GM12878 (cell line): ENCODE measurements around the gene PPP1R13B. TPM values are rescaled to one million over a fixed set of nuclear protein-coding genes. Genes with fewer than 3 reads are reported as not detected.

Experiments used
- ATAC-seq: fragments of 200-7000 bp; cut with Tn5 transposase; 3 replicates; pipeline ENCODE4 v1.9.1; 2020; ENCODE audit warnings: mild to moderate bottlenecking, moderate library complexity
- BruUV-seq: library from RNA; stranded (reverse); fragments of 400-500 nt; replicated peaks from 2 replicates; lab custom pipeline; 2021; lab: Mats Ljungman, UMichigan
- CTCF ChIA-PET: fragments of 300-600 bp; sonication (Branson Sonifier 250); formaldehyde crosslinking; extraction: SDS; loops from one replicate; lab custom pipeline; 2021; ENCODE audit warnings: inconsistent platforms; lab: Yijun Ruan, JAX
- POLR2A ChIA-PET: fragments of 350-600 bp; formaldehyde crosslinking; extraction: SDS; loops from one replicate; lab custom pipeline; 2021; ENCODE audit warnings: inconsistent platforms; lab: Charles Lee
- RAD21 ChIA-PET: fragments of 300-600 bp; sonication (Branson Sonifier 250); formaldehyde crosslinking; loops from one replicate; lab custom pipeline; 2023; ENCODE audit warnings: antibody characterized with exemption; ENCODE audit not compliant: unreplicated experiment; lab: Charles Lee
- SMC1A ChIA-PET: fragments of 300-600 bp; sonication (Branson Sonifier 250); formaldehyde crosslinking; loops from one replicate; lab custom pipeline; 2023; ENCODE audit not compliant: unreplicated experiment, uncharacterized antibody; lab: Charles Lee
- DNase-seq: peaks from one replicate; pipeline ENCODE4 v3.0.0-alpha.2; 2011; ENCODE audit warnings: low read depth, low spot score
- FAIRE-seq: peaks from 3 replicates; lab custom pipeline; 2011; peaks lifted over from hg19 to GRCh38; lab: Jason Lieb, UNC
- H2AFZ ChIP-seq: 2 replicates; pipeline ENCODE4 v1.6.0; 2011; ENCODE audit warnings: low read depth, low read length, control low read depth; ENCODE audit not compliant: control insufficient read depth
- H3K27ac ChIP-seq: 2 replicates; pipeline ENCODE4 v1.5.1; 2011; ENCODE audit warnings: control low read depth; ENCODE audit not compliant: control insufficient read depth, insufficient read depth
- H3K27me3 ChIP-seq, 2 experiments: replicated peaks in 1 of 2; 2 replicates each; pipeline versions ENCODE4 v1.6.0 to v1.6.1; 2011; ENCODE audit warnings: low read length in 1 of 2; ENCODE audit not compliant: control insufficient read depth in 2 of 2, insufficient read depth in 2 of 2
- H3K36me3 ChIP-seq, 2 experiments: 2 replicates each; pipeline ENCODE4 v1.5.1; 2011; ENCODE audit warnings: low read length in 1 of 2; ENCODE audit not compliant: control insufficient read depth in 2 of 2, insufficient read depth in 2 of 2
- H3K4me1 ChIP-seq: 2 replicates; pipeline ENCODE4 v1.6.1; 2011; ENCODE audit warnings: mild to moderate bottlenecking, low read length, moderate library complexity, mixed read lengths; ENCODE audit not compliant: control insufficient read depth, insufficient read depth
- H3K4me2 ChIP-seq: 2 replicates; pipeline ENCODE4 v1.6.0; 2011; ENCODE audit warnings: control low read depth; ENCODE audit not compliant: control insufficient read depth, insufficient read depth
- H3K4me3 ChIP-seq: fragments of 200-600 bp; sonication (generic); 2 replicates; pipeline ENCODE4 v1.5.1; 2016
- H3K79me2 ChIP-seq: 2 replicates; pipeline ENCODE4 v1.6.0; 2011; ENCODE audit warnings: low read length; ENCODE audit not compliant: control insufficient read depth, insufficient read depth
- H3K9ac ChIP-seq: 2 replicates; pipeline ENCODE4 v1.8.0; 2011; ENCODE audit warnings: low read length, control low read depth, mixed read lengths; ENCODE audit not compliant: control insufficient read depth, insufficient read depth
- H3K9me3 ChIP-seq: replicated peaks from 3 replicates; pipeline ENCODE4 v1.5.1; 2011; ENCODE audit warnings: mild to moderate bottlenecking, low read length; ENCODE audit not compliant: control insufficient read depth, insufficient read depth
- H4K20me1 ChIP-seq: 2 replicates; pipeline ENCODE4 v1.6.0; 2011; ENCODE audit not compliant: control insufficient read depth, insufficient read depth
- BHLHE40 ChIP-seq, 2 experiments: fragments of 450-650 bp in 1 of 2; IDR thresholded peaks; 2 replicates each; pipeline ENCODE4 v1.6.1; 2011 to 2017; ENCODE audit warnings: low read depth in 2 of 2, borderline replicate concordance in 1 of 2, improper control_type of control experiment in 1 of 2, low read length in 1 of 2, mild to moderate bottlenecking in 1 of 2
- CBX5 ChIP-seq: sonication (generic); IDR thresholded peaks from 2 replicates; pipeline ENCODE4 v1.6.1; 2016; ENCODE audit warnings: low read depth, moderate library complexity, mild to moderate bottlenecking, inconsistent platforms
- EED ChIP-seq: sonication (generic); IDR thresholded peaks from 2 replicates; pipeline ENCODE4 v1.6.1; 2016; ENCODE audit warnings: antibody characterized with exemption, low read depth
- KLF5 ChIP-seq: fragments of 450-650 bp; IDR thresholded peaks from 2 replicates; pipeline ENCODE4 v1.6.1; 2014; ENCODE audit warnings: mild to moderate bottlenecking; ENCODE audit not compliant: partially characterized antibody
- ZNF622 ChIP-seq: fragments of 450-650 bp; IDR thresholded peaks from 2 replicates; pipeline ENCODE4 v1.6.1; 2017; ENCODE audit warnings: mild to moderate bottlenecking, inconsistent platforms
- WGBS: methylation state at CpG from one replicate; pipeline ENCODE4 v1.1.6; 2016; ENCODE audit warnings: low lambda C conversion rate; ENCODE audit not compliant: insufficient replicate concordance, insufficient coverage; ENCODE audit errors: missing lambda C conversion rate; 5-methylcytosine and 5-hydroxymethylcytosine counted together
- in situ Hi-C: fragments of 300-500 bp; cut with MboI; formaldehyde crosslinking; loops from 9 replicates; pipeline ENCODE4 v1.14.3; 2018; ENCODE audit warnings: mixed read lengths
- intact Hi-C: fragments of 100-400 bp; cut with micrococcal nuclease; formaldehyde crosslinking; loops from one replicate; pipeline ENCODE4 v1.14.2; 2022; ENCODE audit not compliant: unreplicated experiment
- polyA plus RNA-seq, 11 experiments: library from polyadenylated mRNA; depleted of rRNA in 4 of 11; unstranded in 6 of 11; stranded (reverse) in 5 of 11; fragments of >200 nt; fragmentation: Nextera tagmentation in 4 of 11; fragmentation: Illumina TruSeq in 1 of 11; extraction: Ambion mirVana in 4 of 11; extraction: Trizol in 1 of 11; gene quantifications; 1 replicate in 1 of 11; 2 replicates in 10 of 11; pipeline versions ENCODE4 v1.2.1 to v1.2.3, GENCODE V29; 2011 to 2016; ENCODE audit warnings: inconsistent platforms in 2 of 11, missing spikeins in 2 of 11, low read depth in 1 of 11
- total RNA-seq, 4 experiments: library from RNA; depleted of rRNA in 3 of 4; stranded (reverse); fragments of >200 nt in 3 of 4; fragmentation: Illumina TruSeq in 1 of 4; extraction: Trizol in 1 of 4; gene quantifications; 2 replicates each; pipeline versions ENCODE4 v1.2.1 to v1.2.3, GENCODE V29; 2013 to 2021
- TF ChIP-seq, protein P1 (sequence below): fragments of 450-650 bp; formaldehyde crosslinking; IDR thresholded peaks from 2 replicates; pipeline ENCODE4 v1.5.0; 2022; ENCODE audit warnings: mild to moderate bottlenecking, missing genetic modification characterization
- TF ChIP-seq, protein P2 (sequence below): IDR thresholded peaks from 2 replicates; pipeline ENCODE4 v1.6.1; 2012; ENCODE audit warnings: low read depth, low read length, improper control_type of control experiment
- TF ChIP-seq, protein P3 (sequence below): fragments of 450-650 bp; IDR thresholded peaks from 2 replicates; pipeline ENCODE4 v1.6.1; 2014; ENCODE audit warnings: mild to moderate bottlenecking
- TF ChIP-seq, protein P4 (sequence below): fragments of 450-650 bp; IDR thresholded peaks from 2 replicates; pipeline ENCODE4 v1.6.1; 2017; ENCODE audit warnings: mild to moderate bottlenecking, moderate library complexity

The PPP1R13B gene
- total and polyA plus RNA-seq, 10 of the 15 experiments (the other 5 are each of a cell fraction or from before 2014, with no cell fraction given), result 0.16 to 8.1 (median 3.2) TPM

DNA sequence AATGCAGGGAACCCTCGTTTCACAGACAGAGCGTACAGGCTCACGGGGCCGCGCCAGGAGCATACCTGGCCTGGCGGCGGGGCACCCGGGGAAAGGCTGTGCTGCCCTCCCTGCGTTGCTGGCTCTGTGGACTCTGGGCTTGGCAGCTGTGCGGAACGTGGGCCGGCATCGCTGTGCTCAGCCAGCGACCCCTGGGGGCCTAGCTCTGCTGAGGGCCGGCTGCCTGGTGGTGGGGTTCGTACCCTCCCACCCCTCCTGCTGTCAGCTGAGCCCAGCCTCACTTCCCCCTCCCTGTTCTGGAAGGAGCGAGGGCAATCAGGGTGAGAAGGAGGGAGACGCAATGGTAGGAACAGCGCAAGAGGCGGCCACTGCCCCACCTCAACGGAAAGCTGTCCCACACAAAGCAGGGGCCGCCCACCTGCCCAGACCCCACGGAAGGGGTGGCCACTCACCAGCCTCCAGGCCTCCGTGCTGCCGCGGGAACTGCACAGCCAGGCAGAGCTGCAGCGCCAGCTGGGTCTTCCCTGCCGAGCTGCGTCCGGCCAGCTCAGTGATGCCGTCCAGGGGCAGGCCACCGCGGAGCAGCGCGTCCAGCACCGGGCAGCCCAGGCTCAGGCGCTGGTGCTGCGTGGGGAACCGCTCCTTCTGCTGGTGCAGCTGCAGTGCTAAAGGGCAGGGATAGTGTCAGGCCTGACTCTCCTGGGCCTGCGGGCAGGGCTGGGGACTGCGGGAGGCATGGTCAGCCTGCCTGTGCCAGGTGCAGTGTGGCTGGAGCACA lies 140.6 kb downstream of the PPP1R13B start (continued):
- TF ChIP-seq, protein P1, sequence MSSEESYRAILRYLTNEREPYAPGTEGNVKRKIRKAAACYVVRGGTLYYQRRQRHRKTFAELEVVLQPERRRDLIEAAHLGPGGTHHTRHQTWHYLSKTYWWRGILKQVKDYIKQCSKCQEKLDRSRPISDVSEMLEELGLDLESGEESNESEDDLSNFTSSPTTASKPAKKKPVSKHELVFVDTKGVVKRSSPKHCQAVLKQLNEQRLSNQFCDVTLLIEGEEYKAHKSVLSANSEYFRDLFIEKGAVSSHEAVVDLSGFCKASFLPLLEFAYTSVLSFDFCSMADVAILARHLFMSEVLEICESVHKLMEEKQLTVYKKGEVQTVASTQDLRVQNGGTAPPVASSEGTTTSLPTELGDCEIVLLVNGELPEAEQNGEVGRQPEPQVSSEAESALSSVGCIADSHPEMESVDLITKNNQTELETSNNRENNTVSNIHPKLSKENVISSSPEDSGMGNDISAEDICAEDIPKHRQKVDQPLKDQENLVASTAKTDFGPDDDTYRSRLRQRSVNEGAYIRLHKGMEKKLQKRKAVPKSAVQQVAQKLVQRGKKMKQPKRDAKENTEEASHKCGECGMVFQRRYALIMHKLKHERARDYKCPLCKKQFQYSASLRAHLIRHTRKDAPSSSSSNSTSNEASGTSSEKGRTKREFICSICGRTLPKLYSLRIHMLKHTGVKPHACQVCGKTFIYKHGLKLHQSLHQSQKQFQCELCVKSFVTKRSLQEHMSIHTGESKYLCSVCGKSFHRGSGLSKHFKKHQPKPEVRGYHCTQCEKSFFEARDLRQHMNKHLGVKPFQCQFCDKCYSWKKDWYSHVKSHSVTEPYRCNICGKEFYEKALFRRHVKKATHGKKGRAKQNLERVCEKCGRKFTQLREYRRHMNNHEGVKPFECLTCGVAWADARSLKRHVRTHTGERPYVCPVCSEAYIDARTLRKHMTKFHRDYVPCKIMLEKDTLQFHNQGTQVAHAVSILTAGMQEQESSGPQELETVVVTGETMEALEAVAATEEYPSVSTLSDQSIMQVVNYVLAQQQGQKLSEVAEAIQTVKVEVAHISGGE (CRISPR knock-in tag), result no peak

DNA sequence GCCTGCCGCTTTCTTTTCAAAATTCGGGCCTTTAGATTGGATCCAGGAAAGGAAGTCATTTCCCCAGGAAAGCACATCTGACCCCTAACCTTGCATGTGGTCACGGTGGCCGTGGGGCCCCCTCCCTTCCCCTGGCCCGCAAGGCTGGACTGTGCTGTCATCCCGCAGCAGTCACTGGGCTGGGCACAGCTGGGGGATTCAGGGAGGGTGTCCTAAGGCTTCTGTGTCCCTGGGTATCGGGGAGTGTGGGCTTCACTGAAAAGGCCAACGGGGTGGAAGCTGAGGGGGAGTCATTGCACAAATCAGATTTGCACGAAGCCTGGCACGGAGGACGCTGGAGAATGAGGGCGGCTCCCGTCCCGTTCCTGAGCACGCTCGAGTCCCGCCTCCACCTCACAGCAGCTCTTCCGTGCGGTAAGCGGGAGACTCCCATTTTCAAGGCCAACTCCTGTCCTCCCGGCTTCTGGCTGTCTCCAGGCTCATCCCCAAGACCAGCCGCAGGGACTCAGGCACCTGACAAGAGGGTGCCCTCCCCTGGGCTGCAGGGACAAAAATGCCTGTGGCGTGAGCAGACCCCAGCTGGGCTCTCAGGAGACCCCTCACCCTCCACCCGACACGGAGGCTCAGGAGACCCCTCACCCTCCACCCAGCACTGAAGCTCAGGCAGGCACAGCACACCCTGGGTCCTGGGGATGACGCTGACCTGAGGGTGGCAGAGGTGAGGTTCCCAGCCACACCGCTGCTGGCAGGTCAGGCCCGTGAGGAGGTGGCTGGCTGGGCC lies 141.7 kb downstream of the PPP1R13B start:
- H3K27ac ChIP-seq, result no peak overlapping the region
- CTCF ChIA-PET, result interaction anchor here (1.3 kb wide), 1 partner anchor 26 kb away, joined by 3 read pairs; no protein-coding TSS in a partner anchor
- intact Hi-C loops (no loop called here), in situ Hi-C loops (no loop called here)
- no peaks in the 10 kb centered on the region for H4K20me1 ChIP-seq
- peaks cover 8 to 37% of the 10 kb centered on the region in 2 experiments; a peak in 3 of 4 replicates for H3K36me3 ChIP-seq
- no peak overlapping the region for H2AFZ ChIP-seq
- 89% methylated on average over 28 of the region's 28 CpGs for WGBS
- POLR2A ChIA-PET, result no interaction called here
- no peaks in the 10 kb centered on the region for H3K9me3 ChIP-seq
- no peaks in the 10 kb centered on the region for H3K4me1 ChIP-seq
- no peaks in the 10 kb centered on the region for H3K79me2 ChIP-seq
- RAD21 ChIA-PET, result no interaction called here
- no peak overlapping the region for H3K4me2 ChIP-seq
- ATAC-seq (no peak), DNase-seq (no peak), FAIRE-seq (no peak)
- no peak overlapping the region for H3K4me3 ChIP-seq
- no TSS peak for BruUV-seq
- no peaks in the 10 kb centered on the region for H3K27me3 ChIP-seq
- SMC1A ChIA-PET, result no interaction called here
- no peak overlapping the region for H3K9ac ChIP-seq
- TF ChIP-seq ZNF622 (no peak), EED (no peak), CBX5 (no peak), KLF5 (no peak), BHLHE40 (IDR thresholded peaks at IDR 0.05; ENCODE audit: borderline replicate concordance in 1 of 2, low read depth in 2 of 2, low read length in 1 of 2) (no peak)
- TF ChIP-seq, protein P2, sequence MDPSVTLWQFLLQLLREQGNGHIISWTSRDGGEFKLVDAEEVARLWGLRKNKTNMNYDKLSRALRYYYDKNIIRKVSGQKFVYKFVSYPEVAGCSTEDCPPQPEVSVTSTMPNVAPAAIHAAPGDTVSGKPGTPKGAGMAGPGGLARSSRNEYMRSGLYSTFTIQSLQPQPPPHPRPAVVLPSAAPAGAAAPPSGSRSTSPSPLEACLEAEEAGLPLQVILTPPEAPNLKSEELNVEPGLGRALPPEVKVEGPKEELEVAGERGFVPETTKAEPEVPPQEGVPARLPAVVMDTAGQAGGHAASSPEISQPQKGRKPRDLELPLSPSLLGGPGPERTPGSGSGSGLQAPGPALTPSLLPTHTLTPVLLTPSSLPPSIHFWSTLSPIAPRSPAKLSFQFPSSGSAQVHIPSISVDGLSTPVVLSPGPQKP, result no peak
- TF ChIP-seq, protein P3, sequence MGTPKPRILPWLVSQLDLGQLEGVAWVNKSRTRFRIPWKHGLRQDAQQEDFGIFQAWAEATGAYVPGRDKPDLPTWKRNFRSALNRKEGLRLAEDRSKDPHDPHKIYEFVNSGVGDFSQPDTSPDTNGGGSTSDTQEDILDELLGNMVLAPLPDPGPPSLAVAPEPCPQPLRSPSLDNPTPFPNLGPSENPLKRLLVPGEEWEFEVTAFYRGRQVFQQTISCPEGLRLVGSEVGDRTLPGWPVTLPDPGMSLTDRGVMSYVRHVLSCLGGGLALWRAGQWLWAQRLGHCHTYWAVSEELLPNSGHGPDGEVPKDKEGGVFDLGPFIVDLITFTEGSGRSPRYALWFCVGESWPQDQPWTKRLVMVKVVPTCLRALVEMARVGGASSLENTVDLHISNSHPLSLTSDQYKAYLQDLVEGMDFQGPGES, result no peak
- TF ChIP-seq, protein P4, sequence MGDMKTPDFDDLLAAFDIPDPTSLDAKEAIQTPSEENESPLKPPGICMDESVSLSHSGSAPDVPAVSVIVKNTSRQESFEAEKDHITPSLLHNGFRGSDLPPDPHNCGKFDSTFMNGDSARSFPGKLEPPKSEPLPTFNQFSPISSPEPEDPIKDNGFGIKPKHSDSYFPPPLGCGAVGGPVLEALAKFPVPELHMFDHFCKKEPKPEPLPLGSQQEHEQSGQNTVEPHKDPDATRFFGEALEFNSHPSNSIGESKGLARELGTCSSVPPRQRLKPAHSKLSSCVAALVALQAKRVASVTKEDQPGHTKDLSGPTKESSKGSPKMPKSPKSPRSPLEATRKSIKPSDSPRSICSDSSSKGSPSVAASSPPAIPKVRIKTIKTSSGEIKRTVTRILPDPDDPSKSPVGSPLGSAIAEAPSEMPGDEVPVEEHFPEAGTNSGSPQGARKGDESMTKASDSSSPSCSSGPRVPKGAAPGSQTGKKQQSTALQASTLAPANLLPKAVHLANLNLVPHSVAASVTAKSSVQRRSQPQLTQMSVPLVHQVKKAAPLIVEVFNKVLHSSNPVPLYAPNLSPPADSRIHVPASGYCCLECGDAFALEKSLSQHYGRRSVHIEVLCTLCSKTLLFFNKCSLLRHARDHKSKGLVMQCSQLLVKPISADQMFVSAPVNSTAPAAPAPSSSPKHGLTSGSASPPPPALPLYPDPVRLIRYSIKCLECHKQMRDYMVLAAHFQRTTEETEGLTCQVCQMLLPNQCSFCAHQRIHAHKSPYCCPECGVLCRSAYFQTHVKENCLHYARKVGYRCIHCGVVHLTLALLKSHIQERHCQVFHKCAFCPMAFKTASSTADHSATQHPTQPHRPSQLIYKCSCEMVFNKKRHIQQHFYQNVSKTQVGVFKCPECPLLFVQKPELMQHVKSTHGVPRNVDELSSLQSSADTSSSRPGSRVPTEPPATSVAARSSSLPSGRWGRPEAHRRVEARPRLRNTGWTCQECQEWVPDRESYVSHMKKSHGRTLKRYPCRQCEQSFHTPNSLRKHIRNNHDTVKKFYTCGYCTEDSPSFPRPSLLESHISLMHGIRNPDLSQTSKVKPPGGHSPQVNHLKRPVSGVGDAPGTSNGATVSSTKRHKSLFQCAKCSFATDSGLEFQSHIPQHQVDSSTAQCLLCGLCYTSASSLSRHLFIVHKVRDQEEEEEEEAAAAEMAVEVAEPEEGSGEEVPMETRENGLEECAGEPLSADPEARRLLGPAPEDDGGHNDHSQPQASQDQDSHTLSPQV, result no peak
